NCI-H2081 (cell line): ENCODE data around the gene KCNAB2.
A peak's percentile ranks its signal among the peaks of the same experiment; 100 is the strongest.

Experiments used
- DNase-seq, 2 experiments: peaks; one replicate each; lab custom pipeline; 2025; lab: John Stamatoyannopoulos, UW

Gene KCNAB2

GRCh38 chr1:6045561-6045960, at the start of gene KCNAB2:
KCNAB2 (plus strand) TSS chr1:6045888; CDS start chr1:6051537, 5,649 bp downstream.
- DNase-seq, result no peak

- no peak for DNase-seq
Measured at GRCh38 chr1:5996641-5997270, 48.9 kb upstream of the KCNAB2 start.

DNA sequence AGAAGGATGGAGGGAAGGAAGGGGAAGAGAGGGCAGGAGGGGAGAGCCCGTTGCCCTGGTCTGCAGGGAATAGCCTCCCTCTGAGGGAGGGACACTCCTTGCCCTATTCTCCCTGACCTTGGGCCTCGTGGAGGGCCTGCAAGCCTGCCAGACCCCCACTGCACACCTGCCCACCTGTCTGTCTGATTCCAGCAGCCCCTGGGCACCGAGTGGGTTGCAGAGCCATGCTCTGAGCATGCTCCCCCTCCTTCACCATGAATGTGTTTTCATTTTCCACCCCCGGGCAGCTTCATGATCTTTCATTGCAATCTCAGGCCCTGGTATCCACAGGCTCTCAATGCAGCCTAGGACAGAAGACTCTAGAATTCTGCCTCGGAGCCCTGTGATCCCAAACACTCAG, 48.4 kb upstream of the KCNAB2 start:
- no peak for DNase-seq

DNA sequence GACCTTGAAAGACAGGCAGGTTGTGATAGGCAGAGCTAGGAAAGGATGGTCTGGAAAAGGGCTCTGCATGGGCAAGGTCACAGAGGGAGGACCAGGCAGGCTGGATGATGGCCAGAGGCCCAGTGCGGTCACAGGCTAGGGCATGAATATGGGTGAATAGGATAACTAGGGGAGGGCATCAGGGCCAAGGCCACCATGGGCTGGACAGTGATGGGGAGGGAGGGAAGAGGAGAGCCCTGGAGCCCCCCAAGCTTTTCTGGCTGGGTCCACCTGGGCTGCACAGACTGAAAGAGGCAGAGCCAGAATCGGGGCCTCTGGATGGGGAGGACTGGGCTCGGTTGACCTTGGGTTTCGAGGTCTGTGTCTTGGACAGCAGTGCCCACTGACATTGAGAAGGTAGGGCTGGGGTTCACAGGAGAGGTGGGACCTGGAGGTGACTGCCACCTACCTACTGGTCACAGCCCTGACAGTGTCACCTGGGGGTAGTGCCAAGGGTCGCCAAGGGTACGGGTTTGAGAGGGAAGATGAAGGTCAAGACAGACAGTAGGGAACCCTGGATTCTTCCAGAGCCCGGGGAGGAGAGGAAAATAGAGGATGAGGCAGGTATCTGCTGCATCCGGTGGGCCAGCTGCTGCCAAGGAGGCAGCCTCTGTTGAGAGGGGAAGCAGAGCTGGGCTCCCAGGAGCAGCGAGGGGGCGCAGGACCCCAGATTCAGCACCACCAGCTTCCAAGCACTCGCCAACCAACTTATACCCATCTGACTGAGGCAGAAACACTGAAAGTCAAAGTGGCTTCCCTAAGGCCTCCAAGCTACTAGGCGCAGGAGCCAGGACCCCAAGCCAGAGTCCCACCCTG, 47.4 kb upstream of the KCNAB2 start:
- no peak for DNase-seq

DNA sequence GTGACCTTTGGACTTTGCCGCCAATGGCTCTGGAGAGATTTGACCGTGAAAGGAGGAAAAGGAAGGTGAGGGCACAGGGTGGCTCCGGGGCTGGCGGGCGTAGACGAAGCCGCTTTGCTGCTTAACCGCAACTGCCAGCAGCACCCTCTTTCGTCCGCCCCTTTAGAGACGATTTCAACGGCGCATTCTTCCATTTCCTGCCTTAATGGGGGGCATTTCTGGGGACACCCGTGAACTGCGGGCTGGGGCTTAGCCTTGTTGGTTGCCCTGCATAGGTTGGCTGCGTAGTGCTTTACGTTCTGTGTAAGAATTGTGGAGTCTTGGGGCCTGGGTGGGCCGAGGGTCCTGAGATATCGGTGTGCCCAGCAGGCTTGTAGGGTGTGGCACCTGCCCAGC, 46.8 kb upstream of the KCNAB2 start:
- DNase-seq, result no peak

GRCh38 chr1:5999711-6000443, 45.8 kb upstream of the KCNAB2 start:
- no peak for DNase-seq

GRCh38 chr1:6000444-6001288, 45.0 kb upstream of the KCNAB2 start:
- DNase-seq, result no peak

DNA sequence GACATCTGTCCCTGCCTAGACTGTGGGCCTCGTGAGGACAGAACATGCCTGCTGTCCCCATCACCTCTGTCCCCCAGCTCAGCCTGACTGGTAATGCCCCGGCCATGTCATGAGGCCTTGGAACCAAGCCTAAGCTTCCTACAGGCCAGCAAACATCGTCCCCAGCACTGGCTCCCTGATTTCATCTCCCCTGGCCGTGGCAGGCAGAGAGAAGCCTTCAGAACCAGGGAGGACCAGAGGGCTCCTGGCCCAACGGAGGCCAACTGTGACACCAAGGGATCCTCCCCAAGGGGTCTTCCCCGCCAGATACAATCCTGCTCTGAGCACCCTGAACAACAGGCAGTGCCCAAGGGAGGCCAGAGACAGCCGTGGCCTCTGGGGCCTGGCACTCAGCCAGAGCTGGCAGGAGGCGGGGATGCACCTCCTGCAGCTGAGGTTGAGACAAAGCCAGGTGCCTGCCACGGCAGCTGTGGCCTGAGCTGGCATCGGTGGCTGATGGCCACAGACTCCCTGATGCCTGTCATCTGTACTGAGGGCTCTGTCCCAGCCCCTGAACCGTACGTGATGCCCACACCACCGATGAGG, 43.6 kb upstream of the KCNAB2 start:
- DNase-seq, result peak; percentile 68 to 86

- DNase-seq, result peak in 1 of 2 experiments; percentile 83
Measured at GRCh38 chr1:6002714-6003501, 42.8 kb upstream of the KCNAB2 start.

DNA sequence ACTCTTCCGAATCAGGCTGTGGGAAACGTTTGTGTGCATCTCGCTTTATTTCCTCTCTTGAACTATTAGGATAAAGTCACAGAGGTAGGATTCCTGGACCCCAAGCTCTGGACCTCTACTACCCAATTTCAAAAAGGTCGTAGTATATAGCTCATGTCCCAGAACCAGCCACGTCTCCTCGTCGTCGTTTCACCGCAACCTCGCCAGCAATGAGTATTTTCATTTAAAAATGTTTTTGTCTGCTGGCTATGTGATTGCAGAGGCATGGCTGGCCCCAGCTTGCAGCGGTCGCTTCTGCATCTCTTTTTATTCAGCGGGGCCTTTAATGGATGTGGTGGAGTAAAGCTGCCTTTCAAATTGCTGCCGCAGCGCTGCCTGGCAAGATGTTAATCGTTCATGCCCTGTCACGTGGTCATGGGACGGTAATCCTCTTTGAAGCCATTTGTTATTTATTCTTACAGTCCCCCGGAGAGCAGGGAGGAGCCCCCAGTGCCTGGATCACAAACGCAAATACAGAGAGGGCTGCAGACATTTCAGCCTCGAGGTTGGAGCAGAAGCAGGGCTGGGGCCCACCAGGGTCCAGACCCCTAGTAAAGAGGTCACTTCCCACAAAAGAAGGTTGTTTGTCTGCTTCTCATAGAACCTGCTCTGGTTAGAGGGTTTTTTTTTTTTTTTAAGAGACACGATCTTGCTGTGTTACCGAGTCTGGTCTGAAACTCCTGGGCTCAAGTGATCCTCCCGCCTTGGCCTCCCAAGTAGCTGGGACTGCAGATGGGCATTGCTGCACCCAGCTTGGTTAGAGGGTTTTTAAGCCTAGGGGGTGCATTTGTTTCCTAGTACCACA, 41.9 kb upstream of the KCNAB2 start:
- peak; percentile 60 to 88 for DNase-seq

DNA sequence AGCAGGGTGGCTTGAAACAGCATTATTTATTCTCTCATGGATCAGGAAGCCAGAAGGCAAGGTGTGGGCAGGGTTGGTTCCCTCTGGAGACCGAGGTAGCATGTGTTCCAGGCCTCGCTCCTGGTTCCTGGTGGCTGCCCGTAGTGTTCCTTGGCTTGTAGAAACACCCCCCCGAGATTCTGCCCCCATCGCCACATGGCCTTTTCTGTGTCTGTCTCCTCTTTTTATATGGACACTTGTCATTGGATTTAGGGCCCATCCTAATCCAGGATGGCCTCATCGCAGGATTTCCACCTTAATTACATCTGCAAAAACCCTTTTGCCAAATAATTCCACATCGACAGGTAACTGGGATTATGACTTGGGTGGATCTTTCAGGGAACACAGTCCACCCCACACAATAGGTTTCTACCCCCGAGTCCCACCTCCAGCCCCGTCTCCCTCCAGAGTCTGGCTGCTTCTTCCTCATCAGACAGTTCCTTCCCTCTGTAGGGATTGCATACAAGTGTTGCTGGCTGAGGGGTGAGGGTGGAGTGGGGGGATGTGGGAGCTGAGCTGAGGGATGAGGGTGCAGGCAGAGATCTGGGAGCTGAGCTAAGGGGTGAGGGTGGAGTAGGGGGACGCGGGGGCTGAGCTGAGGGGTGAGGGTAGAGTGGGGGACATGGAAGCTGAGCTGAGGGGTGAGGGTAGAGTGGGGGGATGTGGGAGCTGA, 41.1 kb upstream of the KCNAB2 start:
- DNase-seq, result no peak

DNA sequence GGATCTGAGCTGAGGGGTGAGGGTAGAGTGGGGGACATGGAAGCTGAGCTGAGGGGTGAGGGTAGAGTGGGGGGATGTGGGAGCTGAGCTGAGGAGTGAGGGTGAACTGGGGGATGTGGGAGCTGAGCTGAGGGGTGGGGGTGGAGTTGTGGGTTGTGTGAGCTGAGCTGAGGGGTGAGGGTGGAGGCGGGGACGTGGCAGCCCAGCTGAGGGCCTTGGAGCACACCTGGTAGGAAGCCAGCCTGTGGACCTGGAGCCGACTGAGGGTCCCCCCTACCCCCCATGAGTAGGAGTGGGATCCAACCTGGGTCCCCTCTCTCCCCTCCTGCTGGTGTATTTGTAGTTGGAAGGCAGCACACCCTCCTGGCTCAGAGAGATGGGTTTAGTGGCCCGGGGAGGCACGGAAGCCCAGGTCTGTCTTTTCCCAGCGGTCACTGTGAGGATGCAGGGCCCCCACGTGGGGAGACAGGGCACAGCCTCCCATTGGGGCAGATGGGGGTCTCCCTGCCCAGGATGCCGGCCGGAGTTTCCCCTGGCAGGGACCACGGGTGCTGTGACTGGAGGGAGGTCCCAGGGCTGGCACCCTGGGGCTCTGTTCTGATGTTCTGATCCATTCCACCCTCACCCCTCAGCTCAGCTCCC, 40.3 kb upstream of the KCNAB2 start:
- DNase-seq, result no peak

- DNase-seq, result no peak
Measured at GRCh38 chr1:6006882-6007281, 38.8 kb upstream of the KCNAB2 start.

- DNase-seq, result no peak
Measured at GRCh38 chr1:6007318-6008083, 38.2 kb upstream of the KCNAB2 start.

DNA sequence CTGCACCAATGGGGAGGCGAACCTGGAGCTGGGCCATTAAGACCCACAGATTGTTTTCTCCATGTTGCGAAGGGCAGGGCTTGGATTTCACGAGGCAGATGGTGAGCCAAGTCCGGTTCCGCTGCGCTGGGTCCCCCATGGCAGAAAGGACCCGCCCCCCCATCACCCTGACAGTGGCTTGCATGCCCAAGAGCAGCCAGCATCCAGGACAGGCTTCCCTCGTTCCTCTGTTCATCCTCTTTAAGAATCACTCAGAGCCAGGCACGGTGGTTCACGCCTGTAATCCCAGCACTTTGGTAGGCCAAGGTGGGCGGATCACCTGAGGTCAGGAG, 37.6 kb upstream of the KCNAB2 start:
- DNase-seq, result no peak

DNA sequence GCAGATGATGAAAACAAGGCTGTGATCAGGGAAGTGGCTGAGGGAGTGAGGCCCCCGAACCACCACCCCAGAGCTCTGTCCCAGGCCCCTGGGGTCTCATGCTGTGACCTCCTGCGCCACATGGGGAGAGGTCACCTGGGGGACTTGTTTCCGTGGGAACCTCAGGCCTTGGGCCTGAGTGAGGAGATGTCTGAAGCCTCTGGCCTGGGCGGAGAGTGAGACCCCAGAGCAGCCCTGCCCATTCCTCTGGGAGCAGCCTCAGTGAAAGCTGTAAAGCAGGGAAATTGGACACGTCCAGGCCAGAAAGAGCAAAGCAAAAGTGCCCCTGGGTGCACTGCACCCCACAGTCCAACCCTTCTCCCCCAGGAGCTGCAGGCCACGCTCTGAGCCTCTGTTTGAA, 37.0 kb upstream of the KCNAB2 start:
- no peak for DNase-seq

DNA sequence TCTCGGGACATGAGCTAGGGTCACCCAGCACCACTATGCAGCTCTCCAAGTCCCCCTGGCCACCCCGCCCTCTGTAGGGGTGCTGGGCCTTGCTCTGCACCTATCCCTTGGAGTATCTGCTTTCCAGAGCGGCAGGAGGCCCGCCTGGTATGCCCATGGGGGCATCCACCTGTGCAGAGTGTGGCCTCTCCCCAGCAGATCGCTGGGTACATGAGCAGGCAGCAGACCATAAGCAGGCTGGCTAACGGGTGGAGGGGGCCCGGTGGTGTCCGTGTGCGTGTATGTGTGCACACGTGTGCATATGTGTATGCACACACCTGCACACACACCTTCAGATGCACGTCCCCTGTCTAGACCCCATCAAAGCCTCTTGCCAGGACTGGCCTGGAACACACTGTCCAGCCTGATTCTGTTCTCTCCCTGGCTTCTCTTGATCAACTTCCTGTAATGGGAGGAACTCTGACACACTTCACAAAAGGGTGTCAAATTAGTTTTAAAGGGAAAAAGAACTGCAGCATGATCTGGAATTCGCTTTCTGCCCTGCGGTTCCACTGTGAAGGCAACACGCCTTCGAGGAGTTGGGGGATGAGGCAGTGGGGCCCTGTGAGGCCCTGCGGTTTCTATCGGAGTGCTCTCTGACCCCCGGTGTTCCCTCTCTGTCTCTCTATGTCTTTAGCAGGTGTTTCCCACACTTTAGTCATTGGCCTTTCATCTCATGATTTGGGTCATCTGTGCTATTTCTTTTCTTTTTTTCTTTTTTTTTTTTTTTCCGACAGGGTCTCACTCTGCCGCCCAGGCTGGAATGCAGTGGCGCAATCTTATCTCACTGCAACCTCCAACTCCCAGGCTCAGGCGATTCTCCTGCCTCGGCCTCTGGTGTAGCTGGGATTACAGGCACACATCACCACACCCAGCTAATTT, 36.3 kb upstream of the KCNAB2 start:
- DNase-seq, result no peak
